Thoracic aorta (tissue), 2 donors: ENCODE measurements around the gene BMP4. TPM values are rescaled to one million over a fixed set of nuclear protein-coding genes. Genes with fewer than 3 reads are reported as not detected.

ENCODE experiments used
- ATAC-seq: fragments of 150-250 bp; one replicate; pipeline ENCODE4 v1.8.0; 2017; ENCODE audit warnings: low read depth; ENCODE audit not compliant: insufficient number of reproducible peaks, low FRiP score
- DNase-seq: peaks from one replicate; pipeline ENCODE4 v3.0.0-alpha.2; 2020; ENCODE audit warnings: low spot score
- H3K27ac ChIP-seq, 2 donors: fragments of 200-600 bp; sonication (generic); 1 replicate in 1 of 2; 2 replicates in 1 of 2; pipeline ENCODE4 v1.5.1; 2016; ENCODE audit warnings: mild to moderate bottlenecking in 2 of 2, moderate library complexity in 2 of 2
- H3K27me3 ChIP-seq: fragments of 200-600 bp; sonication (generic); replicated peaks from 2 replicates; pipeline ENCODE4 v1.6.0; 2016; ENCODE audit warnings: mild to moderate bottlenecking; ENCODE audit not compliant: insufficient read depth
- H3K36me3 ChIP-seq: fragments of 200-600 bp; sonication (generic); one replicate; pipeline ENCODE4 v1.5.1; 2016
- H3K4me1 ChIP-seq, 2 donors: fragments of 200-600 bp; sonication (generic); 1 replicate in 1 of 2; 2 replicates in 1 of 2; pipeline versions ENCODE4 v1.5.1 to v1.6.0; 2016; ENCODE audit warnings: low read depth in 2 of 2, mild to moderate bottlenecking in 1 of 2; ENCODE audit not compliant: control insufficient read depth in 1 of 2
- H3K4me3 ChIP-seq: fragments of 200-600 bp; sonication (generic); 2 replicates; pipeline ENCODE4 v1.5.1; 2016; ENCODE audit warnings: mild to moderate bottlenecking
- H3K9me3 ChIP-seq: fragments of 200-600 bp; sonication (generic); 2 replicates; pipeline ENCODE4 v1.5.1; 2016
- CTCF ChIP-seq: fragments of 200-600 bp; sonication (generic); IDR thresholded peaks from one replicate; pipeline ENCODE4 v1.5.1; 2019; ENCODE audit warnings: antibody characterized with exemption
- total RNA-seq, 2 donors: library from RNA; depleted of rRNA; stranded (reverse); fragments of >200 nt; gene quantifications; one replicate each; pipeline versions ENCODE4 v1.1.0 to v1.2.3, GENCODE V29; 2016

The BMP4 gene
- total RNA-seq, 2 donors from 2014 or later, result 23.7 to 26.9 TPM

DNA sequence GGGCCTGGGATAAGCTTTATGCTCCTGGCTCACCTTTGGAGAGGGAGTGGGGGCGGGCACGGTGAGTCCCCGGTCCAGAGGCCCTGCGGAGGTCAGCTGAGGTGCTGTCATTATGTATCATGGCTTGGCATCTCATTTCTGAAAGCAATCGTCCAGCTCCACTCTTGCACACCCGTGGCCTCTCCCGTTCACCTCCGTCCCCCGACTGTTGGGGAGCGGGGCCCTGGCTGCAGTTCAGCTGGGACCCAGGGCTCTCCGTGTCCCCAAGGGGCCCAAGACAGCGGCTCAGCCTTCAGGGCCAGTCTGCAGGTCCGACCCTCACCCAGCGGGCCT, 10.6 kb downstream of the BMP4 start:
- peaks cover 6% of the 10 kb centered on the region for H3K36me3 ChIP-seq
- DNase-seq (no peak), ATAC-seq (no peak)
- no peaks in the 10 kb centered on the region for H3K4me1 ChIP-seq
- no peak for TF ChIP-seq CTCF
- H3K27ac ChIP-seq, result no peak overlapping the region
- no peaks in the 10 kb centered on the region for H3K9me3 ChIP-seq
- H3K27me3 ChIP-seq, result no peaks in the 10 kb centered on the region
- no peak overlapping the region for H3K4me3 ChIP-seq

DNA sequence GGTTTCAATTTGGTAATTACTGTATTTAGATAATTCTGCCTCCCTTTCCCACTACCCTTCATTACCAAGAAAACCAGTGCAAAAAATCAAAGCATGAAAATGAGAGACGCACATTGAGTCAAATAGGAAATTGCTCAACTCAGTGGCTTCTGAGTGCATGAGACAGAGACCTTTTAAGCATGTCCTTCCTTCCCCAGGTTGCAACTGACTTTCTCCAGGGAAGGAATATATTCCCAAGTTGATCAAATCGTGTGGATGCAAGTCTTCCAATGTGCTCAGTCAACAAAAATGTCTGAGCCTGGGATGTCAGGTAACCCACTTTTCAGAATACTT, 12.9 kb downstream of the BMP4 start:
- Histone ChIP-seq H3K4me1 (no peaks in the 10 kb centered on the region), H3K9me3 (no peaks in the 10 kb centered on the region), H3K4me3 (no peak overlapping the region), H3K27ac (no peak overlapping the region), H3K36me3 (no peaks in the 10 kb centered on the region), H3K27me3 (no peaks in the 10 kb centered on the region)
- ATAC-seq, result no peak
- no peak for TF ChIP-seq CTCF
- no peak for DNase-seq

- DNase-seq, result no peak
Measured at GRCh38 chr14:53942970-53943750, 13.5 kb downstream of the BMP4 start.

DNA sequence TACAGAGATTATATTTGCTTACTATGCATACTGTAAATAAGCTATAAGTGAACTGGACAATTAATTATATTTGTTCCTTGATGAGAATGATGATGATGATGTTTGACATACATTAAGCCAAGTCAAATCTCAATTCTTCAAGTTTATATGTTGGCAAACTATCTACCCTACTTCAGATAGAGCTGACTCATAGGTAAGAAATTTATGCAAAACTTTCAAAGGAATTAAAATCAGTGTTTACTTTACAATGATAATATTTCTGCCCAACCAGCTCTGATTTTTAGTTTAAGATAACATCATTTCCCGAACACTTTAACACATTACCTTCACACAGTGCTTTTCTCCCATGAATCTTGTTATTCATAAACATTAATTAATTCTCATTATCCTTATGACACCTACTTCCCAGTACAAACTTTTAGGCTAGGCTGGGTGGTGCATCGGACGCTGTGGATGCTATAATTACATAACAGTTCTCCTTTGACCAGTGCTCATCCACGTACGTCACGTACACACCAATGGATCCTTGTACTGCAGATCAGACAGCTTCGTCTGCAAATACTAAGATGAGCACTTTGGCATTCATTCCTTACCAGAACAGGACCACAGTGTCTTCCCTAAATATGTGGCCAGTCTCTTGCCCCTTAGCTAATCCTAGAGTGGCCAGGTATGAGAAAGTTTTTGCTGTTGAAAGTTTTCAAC, 18.3 kb downstream of the BMP4 start:
- Histone ChIP-seq H3K27me3 (no peaks in the 10 kb centered on the region), H3K27ac (no peak overlapping the region), H3K9me3 (no peaks in the 10 kb centered on the region), H3K4me3 (no peak overlapping the region), H3K4me1 (no peaks in the 10 kb centered on the region), H3K36me3 (no peaks in the 10 kb centered on the region)
- no peak for TF ChIP-seq CTCF
- DNase-seq (no peak), ATAC-seq (no peak)

More at GRCh38 chr14:53942970-53943750, 13.5 kb downstream of the BMP4 start:
- no peak overlapping the region for H3K27ac ChIP-seq
- H3K27me3 ChIP-seq, result no peaks in the 10 kb centered on the region
- H3K9me3 ChIP-seq, result no peaks in the 10 kb centered on the region
- H3K4me3 ChIP-seq, result no peak overlapping the region
- H3K4me1 ChIP-seq, result no peaks in the 10 kb centered on the region
- no peak for ATAC-seq
- no peaks in the 10 kb centered on the region for H3K36me3 ChIP-seq
- TF ChIP-seq CTCF, result no peak

DNA sequence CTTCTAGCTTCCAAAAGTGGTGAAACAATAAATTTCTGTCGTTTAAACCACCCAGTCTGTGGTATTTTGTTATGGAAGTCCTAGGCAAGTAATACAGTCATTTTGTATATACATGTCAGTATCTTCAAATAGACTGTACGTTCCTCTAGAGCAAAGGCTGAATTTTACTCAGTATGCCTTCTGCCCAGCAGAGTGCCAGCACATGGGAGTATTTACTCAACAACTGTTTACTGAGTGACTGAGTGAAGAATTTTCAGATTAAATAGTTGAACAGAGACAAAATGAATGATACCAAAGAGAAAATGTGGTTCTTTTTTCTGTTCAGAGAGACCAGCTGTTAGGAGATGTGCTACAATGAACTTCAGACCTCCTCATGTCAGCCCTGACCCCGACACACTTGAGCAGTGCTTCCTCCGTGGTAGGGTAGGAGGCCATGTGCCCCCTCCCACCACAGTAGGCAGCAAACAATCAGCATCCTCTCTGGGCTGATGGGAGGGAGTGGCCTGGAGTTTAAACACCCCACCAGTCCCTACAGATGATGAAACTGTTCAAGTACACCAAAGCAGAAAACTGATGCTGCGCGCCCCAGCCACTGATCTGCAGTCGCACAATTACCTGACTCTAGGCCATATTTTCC, 21.7 kb downstream of the BMP4 start:
- ATAC-seq (no peak), DNase-seq (no peak)
- H3K36me3 ChIP-seq, result no peaks in the 10 kb centered on the region
- no peaks in the 10 kb centered on the region for H3K4me1 ChIP-seq
- no peak overlapping the region for H3K27ac ChIP-seq
- no peak for TF ChIP-seq CTCF
- no peaks in the 10 kb centered on the region for H3K9me3 ChIP-seq
- H3K27me3 ChIP-seq, result no peaks in the 10 kb centered on the region
- no peak overlapping the region for H3K4me3 ChIP-seq
